Measurements from ENCODE around the gene IL17RC.

The IL17RC gene

DNA sequence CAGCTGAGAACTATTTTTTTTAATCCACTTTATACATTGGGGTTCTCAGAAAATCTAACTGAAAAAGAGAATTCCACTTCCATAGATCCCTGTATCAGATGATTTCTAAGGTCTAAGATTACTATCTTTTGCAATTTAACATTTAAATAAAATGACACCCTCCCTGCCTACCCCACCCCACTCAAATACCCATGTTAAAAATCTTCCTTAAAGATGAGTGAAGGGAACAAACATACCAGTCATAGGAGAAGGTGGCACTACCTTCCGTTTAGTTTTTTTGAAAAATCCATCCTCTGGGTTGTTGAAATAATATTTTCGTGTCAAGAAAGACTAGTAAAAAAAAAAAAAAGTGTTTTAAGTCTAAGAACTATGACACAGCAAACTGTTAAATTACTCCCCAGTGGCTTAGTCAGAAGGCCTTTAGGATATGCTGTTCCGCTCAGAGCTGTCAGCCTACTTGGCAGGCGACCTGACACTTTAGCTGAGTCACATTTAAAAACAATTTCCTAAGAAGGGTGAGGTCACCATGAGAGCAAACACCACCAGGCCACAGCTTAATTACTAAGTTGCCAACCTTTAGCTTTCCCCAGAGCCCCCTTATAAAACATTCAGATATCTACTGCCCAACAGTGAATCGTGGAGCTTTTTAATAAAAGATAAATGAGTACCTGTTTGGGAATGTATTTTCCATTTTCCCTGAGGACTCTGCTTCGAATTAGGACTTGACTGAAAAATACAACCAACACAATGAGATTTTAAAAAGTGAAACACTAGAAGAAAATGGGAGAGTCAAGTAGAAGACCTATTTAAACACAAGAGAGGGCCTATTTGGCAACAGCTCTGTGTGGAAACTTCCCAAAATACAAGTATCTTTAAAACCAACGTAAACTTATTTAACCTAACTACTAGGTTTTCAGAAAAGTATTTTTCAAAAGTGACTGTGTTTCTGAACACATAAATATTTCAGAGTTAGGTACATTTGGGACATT lies 60.1 kb downstream of the IL17RC start:
- in situ Hi-C loops (cut with HindIII; ENCODE audit: low sequenced_read_pairs) = no loop called here

GRCh38 chr3:9978710-9979305 lies 61.9 kb downstream of the IL17RC start:
- in situ Hi-C loops (cut with HindIII; ENCODE audit: low sequenced_read_pairs) = no loop called here

GRCh38 chr3:9980251-9980650 lies 63.4 kb downstream of the IL17RC start:
- in situ Hi-C loops (cut with HindIII; ENCODE audit: low sequenced_read_pairs) = no loop called here
